ENCODE measurements around the gene SLC47A2.
"Not testable (repeated sequence)": the region's sequence is repeated elsewhere in the genome, so short reads cannot be mapped to it uniquely, and the experiment has no call there.

The SLC47A2 gene, protein sequence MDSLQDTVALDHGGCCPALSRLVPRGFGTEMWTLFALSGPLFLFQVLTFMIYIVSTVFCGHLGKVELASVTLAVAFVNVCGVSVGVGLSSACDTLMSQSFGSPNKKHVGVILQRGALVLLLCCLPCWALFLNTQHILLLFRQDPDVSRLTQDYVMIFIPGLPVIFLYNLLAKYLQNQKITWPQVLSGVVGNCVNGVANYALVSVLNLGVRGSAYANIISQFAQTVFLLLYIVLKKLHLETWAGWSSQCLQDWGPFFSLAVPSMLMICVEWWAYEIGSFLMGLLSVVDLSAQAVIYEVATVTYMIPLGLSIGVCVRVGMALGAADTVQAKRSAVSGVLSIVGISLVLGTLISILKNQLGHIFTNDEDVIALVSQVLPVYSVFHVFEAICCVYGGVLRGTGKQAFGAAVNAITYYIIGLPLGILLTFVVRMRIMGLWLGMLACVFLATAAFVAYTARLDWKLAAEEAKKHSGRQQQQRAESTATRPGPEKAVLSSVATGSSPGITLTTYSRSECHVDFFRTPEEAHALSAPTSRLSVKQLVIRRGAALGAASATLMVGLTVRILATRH

DNA sequence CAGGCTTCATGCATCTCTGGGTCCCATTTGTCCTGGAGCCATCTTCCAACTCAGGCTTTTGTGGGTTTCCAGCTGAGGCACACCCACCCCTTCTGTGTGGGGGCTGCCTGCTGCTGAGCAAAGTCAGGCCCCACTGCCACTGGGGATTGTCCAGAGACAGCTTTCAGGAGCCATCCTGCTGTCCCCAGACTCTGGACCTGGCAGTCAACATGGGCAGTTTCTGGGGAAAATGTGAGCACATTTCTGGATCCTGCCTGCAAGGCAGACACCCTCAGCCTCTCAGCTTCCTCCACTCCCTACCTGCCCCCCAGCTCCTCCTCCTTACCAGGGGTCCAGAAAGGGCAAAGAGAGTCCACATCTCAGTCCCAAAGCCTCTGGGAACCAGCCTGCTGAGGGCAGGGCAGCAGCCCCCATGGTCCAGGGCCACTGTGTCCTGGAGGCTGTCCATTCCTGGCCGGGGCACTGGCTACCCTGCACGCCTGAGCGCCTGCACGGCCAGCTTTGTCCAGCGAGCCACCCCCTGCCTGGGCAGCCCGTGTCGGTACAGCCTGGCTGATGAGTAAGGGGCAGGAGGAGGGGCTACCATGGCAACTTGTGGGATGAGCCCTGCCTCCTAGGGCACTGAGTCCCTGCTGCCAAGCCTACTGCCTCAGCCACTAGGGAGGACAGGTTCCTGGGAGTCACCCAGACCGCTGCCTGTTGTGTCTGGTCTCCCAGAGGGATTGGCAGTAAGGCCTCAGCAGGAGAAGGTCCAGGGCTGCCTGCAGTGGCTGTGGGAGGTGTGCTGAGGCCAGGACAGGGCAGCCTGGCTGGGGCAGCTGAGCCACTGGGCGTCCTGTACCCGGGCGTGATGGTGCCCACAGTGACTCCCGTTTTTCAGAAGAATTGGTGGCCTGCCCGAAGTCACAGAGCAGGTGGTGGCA, at the start of gene SLC47A2:
TSS of gene SLC47A2 (minus strand) at position 477 of the 923 bp plus-strand sequence. CDS start at position 448, 29 bp downstream.
- DNase-seq = no peak

DNA sequence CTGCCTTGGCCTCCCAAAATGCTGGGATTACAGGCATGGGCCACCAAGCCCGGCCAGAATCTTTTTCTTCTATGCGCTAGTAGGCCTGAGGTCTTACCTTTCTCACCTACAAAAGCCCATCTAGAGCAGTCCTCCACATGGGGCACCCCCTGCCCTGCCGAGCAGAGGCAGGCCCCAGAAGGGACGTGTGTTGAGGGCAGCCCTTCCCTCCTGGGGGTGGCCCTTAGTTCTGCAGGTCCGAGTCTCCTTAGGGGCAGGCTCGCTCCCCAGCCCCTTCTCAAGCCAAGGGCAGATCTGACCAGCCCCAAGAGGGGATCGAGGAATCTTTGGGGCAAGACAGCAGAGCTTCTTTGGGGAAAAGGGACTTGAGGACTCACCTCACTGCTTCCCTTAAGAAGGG, 49.6 kb upstream of the SLC47A2 start:
- no peak for DNase-seq

DNA sequence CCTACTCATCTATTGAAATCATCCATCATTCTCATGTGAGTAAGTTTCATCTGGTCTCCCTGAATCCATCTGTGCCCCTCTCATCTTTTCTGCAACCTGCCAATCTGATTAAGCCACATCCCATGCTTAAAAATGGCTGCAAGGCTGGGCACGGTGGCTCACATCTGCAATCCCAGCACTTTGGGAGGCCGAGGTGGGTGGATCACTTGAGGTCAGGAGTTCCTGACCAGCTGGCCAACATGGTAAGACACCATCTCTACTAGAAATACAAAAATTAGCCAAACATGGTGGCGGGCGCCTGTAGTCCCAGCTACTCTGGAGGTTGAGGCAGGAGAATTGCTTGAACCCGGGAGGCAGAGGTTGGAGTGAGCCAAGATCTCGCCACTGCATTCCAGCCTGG, 47.6 kb upstream of the SLC47A2 start:
- DNase-seq = not testable (repeated sequence)

DNA sequence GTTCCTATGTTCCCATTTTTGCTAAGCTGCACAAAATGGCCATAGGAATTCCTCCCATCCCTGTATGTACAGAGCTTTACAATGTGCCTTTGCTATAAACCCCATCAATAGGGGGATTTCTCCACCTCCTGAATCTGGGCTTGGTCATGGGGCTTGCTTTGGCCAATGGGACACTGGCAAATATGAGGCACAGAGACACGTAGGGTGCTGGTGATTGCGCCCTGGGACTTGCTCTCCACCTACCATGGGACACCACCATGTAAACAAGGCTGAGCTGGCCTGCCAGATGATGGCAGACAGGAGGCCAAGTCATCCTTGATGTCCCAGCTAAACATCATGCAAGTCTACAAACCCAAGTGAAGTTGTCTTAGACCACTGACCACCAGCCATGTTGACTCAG, 47.0 kb upstream of the SLC47A2 start:
- no peak for DNase-seq

DNA sequence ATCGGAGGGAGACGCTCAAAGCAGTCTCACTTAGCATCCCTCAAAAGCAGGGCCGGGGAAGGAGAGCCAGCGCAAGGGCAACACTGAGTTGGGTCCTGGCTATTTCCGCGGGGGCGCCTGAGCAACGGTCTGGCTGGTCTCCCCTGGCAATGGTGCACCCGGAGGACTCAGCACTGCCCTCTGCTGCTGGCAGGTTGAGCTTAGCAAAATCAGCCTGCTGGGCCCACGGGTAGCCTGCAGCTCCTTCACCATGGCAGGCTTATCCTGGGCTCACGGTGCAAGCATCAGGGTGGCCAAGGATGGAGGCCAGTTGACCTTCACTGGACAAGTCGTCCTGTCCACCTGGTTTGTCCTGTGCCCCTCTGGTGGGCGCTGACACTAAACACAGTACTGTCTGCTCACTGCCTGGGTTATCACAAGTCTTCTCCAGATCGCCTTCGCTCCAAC, 46.2 kb upstream of the SLC47A2 start:
- peak; percentile 67 for DNase-seq

DNA sequence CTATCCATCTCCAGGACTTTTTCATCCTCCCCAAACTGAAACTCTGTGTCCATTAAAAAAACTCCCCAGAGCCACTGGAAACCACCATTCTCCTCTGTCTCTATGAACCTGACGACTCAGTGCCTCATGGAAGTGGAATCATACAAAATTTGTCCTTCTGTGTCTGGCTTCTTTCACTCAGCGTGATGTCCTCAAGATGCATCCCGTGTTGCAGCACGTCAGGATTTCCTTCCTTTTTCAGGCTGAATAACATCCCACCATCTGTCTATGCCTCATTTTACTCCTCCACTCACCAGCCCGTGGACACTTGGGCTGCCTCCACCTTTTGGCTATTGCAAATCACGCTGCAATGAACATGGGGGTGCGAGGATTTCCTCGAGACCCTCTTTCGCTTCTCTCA, 44.4 kb upstream of the SLC47A2 start:
- no peak for DNase-seq

DNA sequence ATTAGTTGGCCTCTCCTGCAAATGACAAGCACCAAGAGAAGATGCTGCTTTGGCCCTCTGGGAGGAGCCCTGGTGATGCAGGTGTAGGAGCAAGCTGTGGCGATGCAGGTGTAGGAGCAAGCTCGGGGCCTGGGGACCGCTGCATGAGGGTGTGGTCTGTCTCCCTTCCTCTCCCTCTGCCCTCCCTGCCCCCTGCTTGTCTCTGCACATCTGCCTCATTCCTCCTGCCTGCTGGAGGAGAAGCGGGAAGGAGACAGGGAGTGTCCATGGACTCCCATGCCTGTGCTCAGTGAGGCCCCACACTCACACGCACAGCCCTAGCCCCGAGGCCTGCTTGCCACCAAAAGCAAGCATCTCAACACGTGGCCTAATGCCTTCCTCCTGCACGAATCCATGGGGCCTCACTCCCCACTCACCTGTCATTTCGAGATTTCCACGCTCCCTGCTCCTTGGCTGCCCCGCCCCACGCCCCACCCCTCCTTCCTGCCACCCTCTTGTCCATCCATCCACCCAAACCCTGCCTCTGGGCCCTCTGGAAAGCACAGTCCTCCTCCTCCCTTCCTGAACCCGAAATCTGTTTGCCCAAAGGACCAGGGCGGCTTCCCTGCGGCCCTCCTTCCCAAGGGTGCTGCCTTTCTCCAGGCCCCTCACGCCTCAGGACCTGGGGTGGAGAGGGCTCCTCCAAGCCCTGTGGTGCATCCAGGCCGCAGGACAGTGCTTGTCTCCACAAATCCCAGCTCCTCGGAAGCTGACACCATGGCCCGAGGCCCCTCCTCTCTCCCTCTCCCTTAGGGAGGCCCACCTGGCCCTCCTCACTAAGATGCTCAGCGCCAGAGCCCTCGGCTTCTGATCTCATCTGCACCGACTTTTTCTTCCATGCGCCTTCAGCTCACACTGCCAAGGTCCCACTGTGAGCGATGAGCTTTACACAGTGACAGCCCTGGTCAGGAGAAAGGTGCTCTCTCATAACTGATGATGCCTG, 43.5 kb upstream of the SLC47A2 start:
- DNase-seq = no peak

DNA sequence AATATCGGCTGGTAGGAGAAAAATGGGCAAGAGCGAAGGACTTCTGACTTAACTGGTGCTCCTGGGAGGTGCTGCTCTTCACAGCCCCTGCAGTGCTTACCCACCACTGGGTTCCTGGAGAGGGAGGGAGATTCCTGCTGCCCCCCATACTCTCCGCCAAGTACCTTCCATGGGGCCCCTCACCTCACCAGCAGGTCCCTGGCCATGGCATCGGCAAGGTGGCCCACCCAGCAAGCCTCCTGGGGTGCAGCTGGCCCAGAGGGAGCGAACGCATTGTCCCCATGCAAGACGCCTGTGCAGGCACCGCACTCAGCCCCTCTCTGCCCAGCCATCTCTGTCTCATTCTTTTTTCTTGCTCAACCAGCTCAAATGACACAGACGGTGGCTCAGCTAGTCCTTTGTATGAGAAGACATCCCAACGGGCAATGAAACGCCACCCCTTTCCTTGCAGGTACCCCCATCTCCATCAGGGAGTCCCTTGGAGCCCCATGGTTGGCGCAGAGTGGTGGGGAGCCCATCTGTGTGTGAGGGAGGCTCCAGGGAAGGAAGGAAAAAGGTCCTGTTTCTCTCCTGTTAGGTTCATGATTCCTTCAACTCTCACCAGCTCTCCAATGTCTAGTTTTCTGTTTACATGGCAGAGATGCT, 41.3 kb upstream of the SLC47A2 start:
- DNase-seq = no peak

DNA sequence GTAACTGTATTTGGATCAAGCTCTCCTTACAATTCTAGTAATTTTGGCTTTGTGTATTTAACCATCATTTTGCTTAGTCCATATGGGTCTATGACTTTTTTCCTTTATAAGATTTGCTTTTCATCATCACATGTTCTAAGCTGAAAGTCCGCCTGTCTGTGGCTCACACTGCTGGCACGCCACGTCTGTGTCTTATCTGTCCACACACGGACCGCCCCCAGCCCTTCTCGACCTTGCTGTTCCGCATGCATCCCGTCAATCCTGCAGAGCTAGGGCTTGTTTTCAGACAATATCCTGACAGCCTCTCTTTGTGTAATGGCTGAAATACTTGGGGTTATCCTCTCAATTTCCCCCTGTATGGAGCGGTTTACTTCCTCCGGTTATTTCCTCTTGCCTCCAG, 40.2 kb upstream of the SLC47A2 start:
- DNase-seq = no peak

DNA sequence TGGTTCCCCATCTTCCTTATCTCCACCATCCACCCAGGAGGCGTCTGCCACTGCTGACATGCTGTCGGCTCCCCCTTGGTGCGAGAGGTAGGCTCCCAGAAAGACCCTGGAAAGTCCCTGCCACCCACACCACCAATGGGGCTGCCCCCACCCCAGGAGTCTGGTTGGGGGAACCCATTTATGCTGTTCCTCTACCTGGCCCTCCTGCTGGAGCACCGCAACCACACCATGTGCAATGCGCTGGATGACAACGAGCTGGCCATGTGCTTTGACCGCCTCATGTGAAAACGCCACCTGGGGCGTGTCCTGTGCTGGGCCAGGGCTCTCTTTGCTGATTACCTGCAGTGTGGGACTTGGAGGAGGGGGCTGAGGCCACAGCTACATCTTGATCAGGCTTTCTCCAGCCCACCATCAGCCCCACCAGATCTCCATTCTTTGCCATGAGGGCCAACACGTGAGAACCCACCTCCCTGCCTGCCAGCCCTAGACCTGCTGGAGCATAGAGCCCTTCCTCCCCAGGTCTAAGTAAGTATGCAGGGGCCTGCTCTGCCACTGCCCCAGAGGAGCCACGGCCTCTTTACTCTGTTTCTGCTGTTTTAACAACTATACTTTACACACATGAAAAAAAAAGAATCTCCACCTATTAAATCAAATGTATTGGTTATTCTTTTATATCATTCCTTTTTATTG, 39.6 kb upstream of the SLC47A2 start:
- no peak for DNase-seq

DNA sequence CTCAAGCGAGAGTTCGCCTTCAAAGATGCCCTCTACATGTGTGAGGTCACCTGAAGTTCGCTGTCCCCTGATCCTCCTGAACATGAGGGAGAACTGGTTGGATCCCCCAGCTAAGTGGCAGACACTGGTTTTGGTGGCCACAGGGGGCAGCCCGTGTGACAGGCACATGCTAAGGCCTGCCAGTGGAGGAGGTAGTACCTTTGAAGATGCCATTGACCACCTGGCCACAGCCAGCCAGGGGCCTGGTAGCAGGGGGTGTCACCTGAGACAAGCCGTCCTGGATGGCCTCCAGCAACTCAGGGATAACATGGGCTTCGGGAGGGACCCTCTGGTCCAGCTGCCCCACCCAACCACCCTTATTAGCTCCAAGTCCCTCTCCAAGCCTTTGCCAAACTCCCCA, 39.0 kb upstream of the SLC47A2 start:
- no peak for DNase-seq

DNA sequence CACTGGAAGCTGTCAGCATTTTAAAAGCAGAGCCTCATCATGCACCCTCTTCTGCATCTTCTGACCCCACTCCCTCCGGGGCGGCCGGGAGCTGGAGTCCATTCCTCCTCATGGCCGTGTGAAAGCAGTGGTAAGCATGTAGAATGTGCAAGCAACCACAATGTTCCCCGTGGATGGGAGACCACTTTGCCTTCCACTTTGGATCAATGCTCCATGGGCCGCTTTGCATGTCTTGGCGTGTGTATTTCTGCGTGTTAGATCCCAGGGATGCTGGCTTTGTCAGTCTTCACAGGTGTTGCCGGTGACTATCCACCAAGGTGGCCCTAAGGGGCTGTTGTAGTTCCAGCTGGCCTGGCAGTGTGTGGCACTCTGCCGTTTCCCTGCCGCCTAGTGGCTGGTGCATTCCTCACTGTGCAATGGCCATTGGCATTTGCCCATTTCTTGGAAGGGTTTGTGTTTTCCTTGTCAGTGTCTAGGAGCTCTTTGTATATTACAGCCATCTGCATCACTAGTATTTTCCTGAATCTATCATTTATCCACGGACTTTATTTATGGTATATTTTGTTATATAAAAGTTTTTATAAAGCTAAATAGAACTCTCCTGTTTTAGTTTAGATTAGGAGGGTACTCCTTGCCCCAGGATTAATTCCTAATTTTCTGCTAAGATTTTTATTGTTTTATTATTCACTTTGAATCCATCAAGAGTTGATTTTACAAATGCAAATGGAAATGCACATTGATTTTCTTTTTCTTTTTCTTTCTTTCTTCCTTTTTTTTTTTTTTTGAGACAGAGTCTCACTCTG, 37.5 kb upstream of the SLC47A2 start:
- DNase-seq = no peak

DNA sequence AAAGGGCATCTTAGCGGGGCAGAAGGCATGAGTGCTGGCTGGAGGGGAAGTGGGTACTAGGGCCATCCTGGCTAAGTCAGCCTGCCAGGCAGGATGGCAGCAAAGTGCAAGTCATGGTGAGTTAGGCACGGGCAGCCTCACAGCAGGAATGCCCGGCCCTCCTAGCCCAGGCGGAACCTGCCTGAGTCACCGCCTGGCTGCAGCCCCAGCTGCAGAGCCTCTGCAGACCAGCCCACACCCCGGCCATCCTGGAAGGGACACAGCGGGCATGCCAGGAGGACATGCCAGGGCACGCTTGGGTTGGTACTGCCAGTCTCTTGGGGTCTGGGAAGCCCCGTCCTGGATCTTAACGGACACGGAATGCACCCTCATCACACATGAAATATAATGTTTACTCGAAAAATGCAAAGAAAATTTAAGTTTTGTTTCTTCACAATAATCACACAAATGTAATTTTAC, 36.7 kb upstream of the SLC47A2 start:
- no peak for DNase-seq

DNA sequence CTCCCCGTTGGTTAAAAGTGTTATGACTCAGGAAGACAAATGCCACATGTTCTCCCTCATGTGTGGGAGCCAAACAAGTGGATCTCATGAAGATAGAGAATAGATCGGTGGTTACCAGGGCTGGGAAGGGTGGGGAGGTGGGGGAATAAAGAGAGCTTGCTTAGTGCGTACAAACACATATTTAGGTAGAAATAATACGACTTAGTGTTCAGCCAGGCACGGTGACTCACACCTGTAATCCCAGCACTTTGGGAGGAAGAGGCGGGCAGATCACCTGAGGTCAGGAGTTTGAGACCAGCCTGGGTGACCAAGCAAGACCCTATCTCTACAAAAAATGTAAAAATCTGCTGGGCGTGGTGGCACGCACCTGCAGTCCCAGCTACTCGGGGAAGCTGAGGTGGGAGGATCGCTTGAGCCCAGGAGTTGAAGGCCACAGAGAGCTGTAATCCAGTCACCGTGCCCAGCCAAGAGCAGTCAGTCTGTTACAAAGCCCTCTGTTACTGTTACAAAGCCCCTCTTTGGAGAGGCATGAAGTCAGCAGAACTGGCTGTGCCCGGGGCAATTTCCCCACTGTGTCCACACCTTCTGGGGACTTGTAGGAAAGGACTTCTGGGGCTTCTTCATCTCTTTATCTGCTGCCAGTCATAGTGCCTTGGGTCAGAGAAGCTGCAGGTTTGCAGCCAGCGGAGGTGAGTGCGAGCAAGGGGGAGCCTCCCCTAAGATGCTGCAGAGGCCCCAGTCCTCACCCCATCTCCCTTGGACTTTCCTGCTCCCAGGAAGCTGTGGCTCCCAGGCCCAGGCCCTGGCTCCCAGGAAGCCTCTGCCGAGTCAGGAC, 36.0 kb upstream of the SLC47A2 start:
- no peak for DNase-seq

DNA sequence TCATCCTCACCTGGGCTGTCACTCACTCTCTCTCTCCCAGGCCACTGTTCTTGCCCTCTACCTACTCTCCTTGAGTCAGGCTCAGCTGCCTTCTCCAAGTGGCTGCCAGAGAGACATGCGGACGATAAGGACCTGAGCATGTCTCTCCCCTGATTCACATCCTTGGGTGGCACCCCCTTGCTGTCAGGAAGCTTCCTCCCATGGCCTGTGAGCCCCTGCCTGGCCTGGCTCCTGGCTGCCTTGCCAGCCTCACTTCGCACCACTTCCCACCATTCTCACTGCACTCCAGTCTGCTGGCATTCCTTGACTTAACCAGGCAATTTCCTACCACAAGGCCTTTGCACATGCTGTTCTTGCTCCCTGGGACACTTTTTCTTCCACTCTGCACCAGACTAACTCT, 34.5 kb upstream of the SLC47A2 start:
- no peak for DNase-seq

DNA sequence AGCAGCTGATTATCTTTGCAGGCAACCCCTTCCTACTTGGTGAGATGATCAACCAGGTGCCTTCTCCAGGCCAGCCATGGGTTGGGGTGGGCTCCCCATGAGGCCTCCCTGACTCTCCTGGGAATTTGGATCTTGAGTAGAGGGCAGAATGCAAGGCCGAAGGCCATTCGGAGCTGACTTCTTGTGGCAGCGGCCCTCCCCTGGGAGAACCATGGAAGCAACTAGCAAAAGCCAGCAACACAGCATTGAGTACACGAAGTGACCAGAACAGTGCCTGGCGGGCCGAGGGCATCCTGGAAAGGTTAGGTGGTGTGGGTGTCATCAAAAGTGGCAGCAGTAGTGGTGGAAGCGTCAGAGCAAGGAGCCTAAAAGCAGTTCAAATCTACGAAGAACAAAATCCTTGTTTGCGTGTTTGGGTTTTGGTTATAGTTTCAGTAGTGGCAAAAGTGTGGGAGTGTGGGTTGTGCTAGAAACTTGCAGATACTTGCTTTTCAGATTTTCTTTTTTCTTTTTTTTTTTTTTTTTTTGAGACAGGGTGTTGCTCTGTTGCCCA, 33.7 kb upstream of the SLC47A2 start:
- DNase-seq = no peak

DNA sequence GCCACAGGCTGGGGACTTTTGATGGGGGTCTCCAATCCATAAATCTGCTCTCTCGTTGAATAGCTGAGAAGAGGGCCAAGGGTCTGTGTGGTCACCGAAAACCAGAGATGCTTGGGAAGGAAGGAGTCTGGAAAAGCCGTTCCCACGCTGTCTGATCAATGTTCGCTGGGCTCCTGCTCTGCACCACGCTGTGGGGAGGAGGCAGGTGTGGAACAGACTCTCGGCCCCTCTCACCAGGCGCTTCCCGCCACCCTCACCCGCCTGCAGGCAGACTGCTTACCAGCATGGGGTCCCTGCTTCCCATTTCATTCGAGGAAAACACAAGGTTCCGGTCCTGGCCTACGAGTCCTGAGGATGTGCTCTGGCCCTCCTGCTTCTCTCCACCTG, 32.4 kb upstream of the SLC47A2 start:
- DNase-seq = no peak

DNA sequence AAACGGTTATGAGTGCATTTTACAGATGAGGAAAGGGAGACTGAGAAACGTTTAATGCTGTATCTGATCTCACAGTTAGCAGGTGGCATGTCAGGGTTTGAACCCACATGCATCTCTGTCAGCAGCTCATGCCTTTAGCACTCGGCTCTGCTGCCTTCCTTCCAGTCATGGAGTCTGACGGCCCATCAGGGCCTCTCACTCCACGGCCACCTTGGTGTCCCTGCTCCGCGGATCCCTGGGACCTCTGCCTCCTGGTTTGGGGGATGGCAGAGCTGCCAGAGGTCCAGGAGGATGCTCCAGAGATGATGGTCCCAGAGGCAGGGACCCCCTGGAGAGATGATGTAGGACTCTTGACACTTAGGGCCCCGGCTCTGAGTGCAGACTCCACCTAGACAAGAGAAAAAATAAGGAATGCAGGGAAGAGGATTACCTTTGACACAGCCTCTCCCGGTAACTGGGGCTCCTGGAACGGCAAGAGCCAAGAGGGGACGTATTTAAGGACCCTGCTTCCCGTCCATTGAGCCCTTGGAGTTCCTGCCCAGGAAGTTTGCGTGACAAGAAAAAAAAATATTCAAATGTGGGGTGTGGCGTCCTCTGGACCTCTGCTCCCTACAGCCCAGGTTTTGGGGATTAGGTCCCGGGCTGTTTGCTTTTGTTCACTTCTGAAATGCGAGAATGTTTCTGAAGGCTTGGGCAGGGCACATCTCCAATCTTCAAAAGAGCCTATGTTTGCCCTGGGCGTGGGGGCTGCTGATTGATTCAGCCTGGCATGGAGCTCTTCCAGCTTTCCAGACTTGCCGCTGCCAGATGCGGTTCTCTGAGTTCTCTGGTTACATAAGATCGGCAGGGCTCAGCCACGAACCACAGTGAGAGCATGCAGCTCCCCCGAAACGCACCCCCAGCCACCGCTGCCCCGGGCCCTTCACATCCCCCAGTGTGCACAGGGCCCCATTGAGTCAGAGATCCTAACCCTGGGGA, 31.7 kb upstream of the SLC47A2 start, which contains the start of gene ALDH3A1:
TSS of gene ALDH3A1 (minus strand) at position 470 of the 978 bp plus-strand sequence. CDS start 3,169 bp downstream, outside the sequence.
- no peak for DNase-seq

All from activated CD4-positive, alpha-beta T cell treated with anti-CD3 and anti-CD28 coated beads, Interleukin-2, amount 50 U/mL, for 48 hours (primary cell).